Fibroblast of mammary gland (primary cell): Measurements from ENCODE around the gene RPN1.
"Not testable (repeated sequence)": the region's sequence is repeated elsewhere in the genome, so short reads cannot be mapped to it uniquely, and the experiment has no call there.

Experiments
- DNase-seq: peaks from one replicate; pipeline ENCODE4 v3.0.0-alpha.2; 2010; ENCODE audit warnings: low read depth
- H3K4me3 ChIP-seq: 2 replicates; pipeline ENCODE4 v1.5.1; 2011; ENCODE audit warnings: low read depth, mild to moderate bottlenecking, low read length, moderate library complexity; ENCODE audit not compliant: control insufficient read depth
- CTCF ChIP-seq: conservative IDR thresholded peaks from 2 replicates; pipeline ENCODE4 v1.5.1; 2011; ENCODE audit warnings: low read depth, low read length, inconsistent platforms; ENCODE audit not compliant: control insufficient read depth, insufficient read depth

RPN1 gene

DNA sequence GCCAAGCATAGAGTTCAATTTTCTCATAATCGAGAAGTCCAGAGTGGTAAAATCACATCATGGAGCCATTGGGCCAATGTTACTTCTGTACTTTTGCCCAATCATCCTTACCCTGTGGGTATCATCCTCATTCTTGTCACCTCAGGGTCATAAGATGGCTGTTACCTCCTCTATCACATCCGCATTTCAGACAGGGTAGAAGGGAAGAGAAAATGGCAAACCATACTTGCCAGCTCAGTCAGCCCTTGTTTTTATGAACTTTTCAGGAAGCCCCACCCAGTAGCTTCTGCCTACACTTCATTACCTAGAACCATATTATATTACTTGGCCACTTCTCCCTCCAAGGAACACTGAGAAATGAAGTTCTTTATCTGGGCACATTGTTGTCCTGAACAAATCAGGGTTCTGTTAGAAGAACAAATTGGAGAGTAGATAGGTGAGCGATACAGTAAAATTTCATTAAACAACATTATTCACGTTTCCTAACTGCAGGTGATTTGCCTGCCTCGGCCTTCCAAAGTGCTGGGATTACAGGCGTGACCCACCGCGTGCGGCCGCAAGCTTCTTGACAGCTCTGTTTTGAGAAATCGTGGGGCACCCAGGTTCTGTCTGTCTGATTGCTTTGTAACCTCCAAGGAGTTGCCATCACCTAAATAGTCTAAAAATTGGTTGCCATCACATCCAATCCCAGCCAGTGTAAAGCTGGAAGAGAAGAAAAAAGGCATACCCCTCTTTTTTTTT lies 34.5 kb upstream of the RPN1 start:
- no peak for TF ChIP-seq CTCF
- DNase-seq: no peak
- no peak overlapping the region for H3K4me3 ChIP-seq

DNA sequence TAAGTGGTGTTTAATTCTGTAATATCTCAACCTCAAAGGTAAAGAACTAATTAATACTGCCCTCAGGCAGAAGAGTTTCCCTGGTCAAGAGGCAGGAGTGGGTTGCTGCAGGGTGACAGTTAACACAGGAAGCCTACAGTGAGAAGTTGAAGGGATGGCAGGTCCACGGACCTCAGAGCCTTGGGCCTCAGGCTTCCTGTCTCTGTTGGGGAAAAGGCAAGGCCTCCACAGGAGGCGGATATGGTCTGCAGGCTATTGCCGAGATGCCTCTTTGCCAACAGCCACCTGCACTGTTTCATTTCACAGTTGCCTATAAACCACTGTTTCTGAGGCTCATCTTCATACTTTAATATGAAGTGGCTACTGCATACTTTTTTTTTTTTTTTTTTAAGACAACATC lies 33.3 kb upstream of the RPN1 start:
- DNase-seq: no peak
- TF ChIP-seq CTCF: no peak
- H3K4me3 ChIP-seq: no peak overlapping the region

GRCh38 chr3:128681369-128681829 lies 30.8 kb upstream of the RPN1 start:
- DNase-seq: peak; percentile 33
- no peak for TF ChIP-seq CTCF
- H3K4me3 ChIP-seq: peak overlapping the region; percentile 78

GRCh38 chr3:128680603-128681368 lies 30.2 kb upstream of the RPN1 start:
- peak; percentile 98 for DNase-seq
- H3K4me3 ChIP-seq: peak overlapping the region; percentile 78
- peak; percentile 91 for TF ChIP-seq CTCF

DNA sequence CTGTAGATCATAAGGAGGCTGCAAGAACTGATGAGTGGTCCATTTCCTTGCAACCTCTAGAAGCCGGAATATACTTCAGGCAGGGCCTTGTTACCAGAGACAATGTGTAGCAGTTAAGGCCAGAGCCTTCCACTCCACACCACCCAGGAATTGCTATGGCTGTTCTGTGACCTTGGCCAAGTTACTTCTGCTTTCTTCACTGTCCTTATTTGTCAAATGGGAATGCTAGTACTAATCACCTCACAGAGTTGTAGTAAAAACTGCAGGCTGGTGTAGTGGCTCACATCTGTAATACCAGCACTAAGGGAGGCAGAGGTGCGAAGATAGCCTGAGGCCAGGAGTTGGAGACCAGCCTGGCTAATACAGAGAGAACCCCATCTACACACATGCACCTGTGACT lies 28.7 kb upstream of the RPN1 start:
- no peak for DNase-seq
- no peak for TF ChIP-seq CTCF

DNA sequence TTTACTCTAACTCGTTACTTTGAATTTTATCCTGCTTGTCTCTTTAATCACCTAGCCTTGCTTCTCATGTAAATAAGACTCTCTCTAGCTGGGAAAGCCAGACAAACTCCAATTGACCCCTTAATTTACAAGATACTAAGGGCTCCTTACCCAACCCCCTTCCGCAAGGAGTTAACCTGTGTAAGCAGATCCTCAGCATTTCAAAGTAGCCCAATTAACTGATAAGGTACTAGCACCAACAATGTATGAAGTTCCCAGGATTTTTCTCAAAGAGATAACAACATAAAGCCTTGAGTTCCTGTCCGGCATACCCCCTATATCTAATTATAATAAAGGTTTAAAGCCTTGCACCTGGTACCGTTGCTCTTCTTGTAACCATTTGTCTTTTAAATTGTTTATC lies 25.2 kb upstream of the RPN1 start:
- not testable (repeated sequence) for DNase-seq

More for the DNA sequence above, 28.7 kb upstream of the RPN1 start:
- H3K4me3 ChIP-seq: no peak overlapping the region

DNA sequence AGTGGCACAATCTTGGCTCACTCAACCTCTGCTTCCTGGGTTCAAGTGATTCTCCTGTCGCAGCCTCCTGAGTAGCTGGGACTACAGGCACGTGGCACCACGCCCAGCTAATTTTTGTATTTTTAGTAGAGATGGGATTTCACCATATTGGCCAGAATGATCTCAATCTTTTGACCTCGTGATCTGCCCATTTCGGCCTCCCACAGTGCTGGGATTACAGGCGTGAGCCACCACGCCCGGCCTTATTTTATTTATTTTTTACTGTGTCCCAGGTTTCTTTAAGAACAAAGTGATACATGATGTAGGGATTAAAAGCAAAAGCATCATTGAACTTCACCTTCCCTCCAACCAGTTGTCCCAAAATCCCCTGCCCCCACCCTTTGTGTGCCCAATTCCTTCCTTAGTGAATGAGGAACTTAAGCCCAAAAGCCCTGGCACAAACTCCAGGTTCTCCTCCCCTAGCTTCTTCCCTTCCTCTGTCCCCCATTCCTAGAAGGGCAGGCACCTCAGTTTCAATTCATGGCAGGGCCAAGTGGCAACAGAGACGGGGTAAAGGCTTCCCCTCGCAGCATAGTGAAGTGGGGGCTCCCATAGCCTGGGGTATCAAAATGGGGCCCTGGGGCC lies 23.7 kb upstream of the RPN1 start:
- H3K4me3 ChIP-seq: no peak overlapping the region
- no peak for DNase-seq
- TF ChIP-seq CTCF: no peak

More for the DNA sequence above, 25.2 kb upstream of the RPN1 start:
- not testable (repeated sequence) for H3K4me3 ChIP-seq
